Mesothelial cell of epicardium (in vitro differentiated cells): ENCODE results near the gene EXOC3L4. TPM values are rescaled to one million over a fixed set of nuclear protein-coding genes. Genes with fewer than 3 reads are reported as not detected.
"Not testable (repeated sequence)": the region's sequence is repeated elsewhere in the genome, so short reads cannot be mapped to it uniquely, and the experiment has no call there.

Source experiments
- DNase-seq, 2 experiments: peaks; one replicate each; pipeline ENCODE4 v3.0.0; 2021; ENCODE audit warnings: low spot score in 2 of 2; ENCODE audit not compliant: unreplicated experiment in 2 of 2
- H3K27ac Mint-ChIP-seq: 2 replicates; pipeline ENCODE4 v1.8.0; 2021; ENCODE audit warnings: mixed read lengths
- H3K27me3 Mint-ChIP-seq: 2 replicates; pipeline ENCODE4 v1.8.0; 2021; ENCODE audit warnings: low read depth, mixed read lengths
- H3K36me3 Mint-ChIP-seq: 2 replicates; pipeline ENCODE4 v1.8.0; 2021; ENCODE audit warnings: mixed read lengths
- H3K4me1 Mint-ChIP-seq: 2 replicates; pipeline ENCODE4 v1.8.0; 2021; ENCODE audit warnings: mixed read lengths
- H3K4me3 Mint-ChIP-seq: 2 replicates; pipeline ENCODE4 v1.8.0; 2021; ENCODE audit warnings: mild to moderate bottlenecking, moderate library complexity, mixed read lengths
- H3K9me3 Mint-ChIP-seq: 2 replicates; pipeline ENCODE4 v1.8.0; 2021; ENCODE audit warnings: mixed read lengths
- CTCF ChIP-seq: fragments of 200-600 bp; sonication (generic); IDR thresholded peaks from one replicate; pipeline ENCODE4 v1.5.0; 2021; ENCODE audit warnings: antibody characterized with exemption; ENCODE audit not compliant: unreplicated experiment
- total RNA-seq: library from RNA; stranded (reverse); gene quantifications from 3 replicates; pipeline ENCODE4 v1.2.1, GENCODE V29; 2021

EXOC3L4 gene
- total RNA-seq, 1 donor from 2014 or later = not detected

- DNase-seq = no peak
- H3K36me3 Mint-ChIP-seq = no peaks in the 10 kb centered on the region
Observed at GRCh38 chr14:103155010-103155409, 60.5 kb downstream of the EXOC3L4 start.

GRCh38 chr14:103155416-103155815, 60.9 kb downstream of the EXOC3L4 start:
- H3K4me3 Mint-ChIP-seq, H3K27me3 Mint-ChIP-seq, H3K27ac Mint-ChIP-seq, H3K9me3 Mint-ChIP-seq, H3K36me3 Mint-ChIP-seq, DNase-seq: not testable (repeated sequence)
- peaks cover 27% of the 10 kb centered on the region for H3K4me1 Mint-ChIP-seq

More at GRCh38 chr14:103155010-103155409, 60.5 kb downstream of the EXOC3L4 start:
- peaks cover 27% of the 10 kb centered on the region for H3K4me1 Mint-ChIP-seq
- H3K27me3 Mint-ChIP-seq = no peaks in the 10 kb centered on the region
- H3K27ac Mint-ChIP-seq = no peak overlapping the region
- no peaks in the 10 kb centered on the region for H3K9me3 Mint-ChIP-seq
- no peak for TF ChIP-seq CTCF
- H3K4me3 Mint-ChIP-seq = no peak overlapping the region

- no peak for TF ChIP-seq CTCF
Observed at GRCh38 chr14:103155826-103156394, 61.4 kb downstream of the EXOC3L4 start.

GRCh38 chr14:103156651-103157378, 62.3 kb downstream of the EXOC3L4 start:
- H3K27ac Mint-ChIP-seq = peak overlapping the region; percentile 10
- DNase-seq = no peak

More at GRCh38 chr14:103155826-103156394, 61.4 kb downstream of the EXOC3L4 start:
- peaks cover 27% of the 10 kb centered on the region for H3K4me1 Mint-ChIP-seq
- H3K27ac Mint-ChIP-seq = no peak overlapping the region
- no peaks in the 10 kb centered on the region for H3K27me3 Mint-ChIP-seq
- no peaks in the 10 kb centered on the region for H3K9me3 Mint-ChIP-seq
- no peaks in the 10 kb centered on the region for H3K36me3 Mint-ChIP-seq
- DNase-seq = no peak
- no peak overlapping the region for H3K4me3 Mint-ChIP-seq

GRCh38 chr14:103157969-103158368, 63.4 kb downstream of the EXOC3L4 start:
- Mint-ChIP-seq H3K27me3 (no peaks in the 10 kb centered on the region), H3K4me3 (no peak overlapping the region), H3K36me3 (no peaks in the 10 kb centered on the region), H3K4me1 (peaks cover 22% of the 10 kb centered on the region), H3K9me3 (peaks cover 12% of the 10 kb centered on the region), H3K27ac (no peak overlapping the region)
- TF ChIP-seq CTCF = no peak
- DNase-seq = no peak

More at GRCh38 chr14:103156651-103157378, 62.3 kb downstream of the EXOC3L4 start:
- no peaks in the 10 kb centered on the region for H3K9me3 Mint-ChIP-seq
- H3K4me1 Mint-ChIP-seq = peaks cover 22% of the 10 kb centered on the region
- H3K27me3 Mint-ChIP-seq = no peaks in the 10 kb centered on the region
- no peak overlapping the region for H3K4me3 Mint-ChIP-seq
- no peak for TF ChIP-seq CTCF
- no peaks in the 10 kb centered on the region for H3K36me3 Mint-ChIP-seq

- Mint-ChIP-seq H3K4me3 (no peak overlapping the region), H3K36me3 (no peaks in the 10 kb centered on the region), H3K9me3 (peaks cover 12% of the 10 kb centered on the region), H3K27ac (no peak overlapping the region), H3K4me1 (peaks cover 22% of the 10 kb centered on the region), H3K27me3 (no peaks in the 10 kb centered on the region)
- DNase-seq = no peak
- TF ChIP-seq CTCF = no peak
Observed at GRCh38 chr14:103158688-103159087, 64.2 kb downstream of the EXOC3L4 start.
